ENCODE results near the gene IKZF1.

IKZF1 gene

GRCh38 chr7:50362142-50362541, 57.6 kb downstream of the IKZF1 start:
- H3K4me3 ChIP-seq (ENCODE audit: control insufficient read depth, low read depth, low read length) = no peak overlapping the region
- TF ChIP-seq CTCF (conservative IDR thresholded peaks at IDR 0.05; ENCODE audit: control insufficient read depth, insufficient read depth, low read depth, low read length) = no peak
- DNase-seq (ENCODE audit: low read depth) = no peak

- no peak for DNase-seq (ENCODE audit: low read depth)
- H3K4me3 ChIP-seq (ENCODE audit: control insufficient read depth, low read depth, low read length) = no peak overlapping the region
- TF ChIP-seq CTCF (conservative IDR thresholded peaks at IDR 0.05; ENCODE audit: control insufficient read depth, insufficient read depth, low read depth, low read length) = no peak
Measured at GRCh38 chr7:50362712-50363282, 58.3 kb downstream of the IKZF1 start.

GRCh38 chr7:50363327-50364060, 59.0 kb downstream of the IKZF1 start:
- no peak for DNase-seq (ENCODE audit: low read depth)
- H3K4me3 ChIP-seq (ENCODE audit: control insufficient read depth, low read depth, low read length) = no peak overlapping the region
- no peak for TF ChIP-seq CTCF (conservative IDR thresholded peaks at IDR 0.05; ENCODE audit: control insufficient read depth, insufficient read depth, low read depth, low read length)

GRCh38 chr7:50364645-50365044, 60.1 kb downstream of the IKZF1 start:
- no peak for DNase-seq (ENCODE audit: low read depth)
- no peak for TF ChIP-seq CTCF (conservative IDR thresholded peaks at IDR 0.05; ENCODE audit: control insufficient read depth, insufficient read depth, low read depth, low read length)
- H3K4me3 ChIP-seq (ENCODE audit: control insufficient read depth, low read depth, low read length) = no peak overlapping the region

- H3K4me3 ChIP-seq (ENCODE audit: control insufficient read depth, low read depth, low read length) = no peak overlapping the region
- TF ChIP-seq CTCF (conservative IDR thresholded peaks at IDR 0.05; ENCODE audit: control insufficient read depth, insufficient read depth, low read depth, low read length) = no peak
- no peak for DNase-seq (ENCODE audit: low read depth)
Measured at GRCh38 chr7:50366311-50366710, 61.8 kb downstream of the IKZF1 start.

- H3K4me3 ChIP-seq (ENCODE audit: control insufficient read depth, low read depth, low read length) = no peak overlapping the region
- no peak for DNase-seq (ENCODE audit: low read depth)
- no peak for TF ChIP-seq CTCF (conservative IDR thresholded peaks at IDR 0.05; ENCODE audit: control insufficient read depth, insufficient read depth, low read depth, low read length)
Measured at GRCh38 chr7:50367100-50367499, 62.6 kb downstream of the IKZF1 start.
